ENCODE data around the gene DEPP1.

The DEPP1 gene

GRCh38 chr10:44979281-44980191 lies 927 bp upstream of the DEPP1 start:
- H3K4me3 ChIP-seq (replicated peaks; ENCODE audit: low read depth, low read length): no peak overlapping the region
- no peak for TF ChIP-seq CTCF (IDR thresholded peaks at IDR 0.05; ENCODE audit: insufficient read depth, low read length, poor library complexity, severe bottlenecking)
- peaks cover 6% of the 10 kb centered on the region for H3K36me3 ChIP-seq (ENCODE audit: control insufficient read depth, insufficient read depth, low read length)
- DNase-seq (ENCODE audit: extremely low read depth, insufficient read length): no peak
- H3K27me3 ChIP-seq (replicated peaks; ENCODE audit: control insufficient read depth, insufficient read depth, low read length): no peaks in the 10 kb centered on the region

- peaks cover 2% of the 10 kb centered on the region for H3K36me3 ChIP-seq (ENCODE audit: control insufficient read depth, insufficient read depth, low read length)
- no peaks in the 10 kb centered on the region for H3K27me3 ChIP-seq (replicated peaks; ENCODE audit: control insufficient read depth, insufficient read depth, low read length)
- DNase-seq (ENCODE audit: extremely low read depth, insufficient read length): no peak
- TF ChIP-seq CTCF (IDR thresholded peaks at IDR 0.05; ENCODE audit: insufficient read depth, low read length, poor library complexity, severe bottlenecking): no peak
- peak overlapping the region; percentile 28; the same call in 1 of the 2 replicates for H3K4me3 ChIP-seq (replicated peaks; ENCODE audit: low read depth, low read length)
These were observed 418 bp downstream of the DEPP1 start for GRCh38 chr10:44978213-44978569.

GRCh38 chr10:44977287-44978212 lies 1.1 kb downstream of the DEPP1 start:
- no peak for DNase-seq (ENCODE audit: extremely low read depth, insufficient read length)
- no peak for TF ChIP-seq CTCF (IDR thresholded peaks at IDR 0.05; ENCODE audit: insufficient read depth, low read length, poor library complexity, severe bottlenecking)
- Histone ChIP-seq H3K4me3 (replicated peaks; ENCODE audit: low read depth, low read length) (no peak overlapping the region; the same call in 1 of the 2 replicates), H3K36me3 (ENCODE audit: control insufficient read depth, insufficient read depth, low read length) (peaks cover 6% of the 10 kb centered on the region), H3K27me3 (replicated peaks; ENCODE audit: control insufficient read depth, insufficient read depth, low read length) (no peaks in the 10 kb centered on the region)

- no peak for TF ChIP-seq CTCF (IDR thresholded peaks at IDR 0.05; ENCODE audit: insufficient read depth, low read length, poor library complexity, severe bottlenecking)
- Histone ChIP-seq H3K4me3 (replicated peaks; ENCODE audit: low read depth, low read length) (no peak overlapping the region), H3K27me3 (replicated peaks; ENCODE audit: control insufficient read depth, insufficient read depth, low read length) (no peaks in the 10 kb centered on the region), H3K36me3 (ENCODE audit: control insufficient read depth, insufficient read depth, low read length) (peaks cover 4% of the 10 kb centered on the region)
- no peak for DNase-seq (ENCODE audit: extremely low read depth, insufficient read length)
These were observed 2.0 kb downstream of the DEPP1 start for GRCh38 chr10:44976352-44977198.

All from GM06990 (cell line).